ENCODE measurements around the gene OR8D4.
"Not testable (repeated sequence)": the region's sequence is repeated elsewhere in the genome, so short reads cannot be mapped to it uniquely, and the experiment has no call there.

Gene OR8D4

GRCh38 chr11:123901867-123902266, at the start of gene OR8D4:
Gene OR8D4, plus strand, starts transcription at chr11:123902167. Its CDS starts 4,265 bp downstream, at chr11:123906432.
- ATAC-seq: no peak
- DNase-seq: no peak

GRCh38 chr11:123852321-123852720, 49.6 kb upstream of the OR8D4 start:
- ATAC-seq (no peak), DNase-seq (no peak)

DNA sequence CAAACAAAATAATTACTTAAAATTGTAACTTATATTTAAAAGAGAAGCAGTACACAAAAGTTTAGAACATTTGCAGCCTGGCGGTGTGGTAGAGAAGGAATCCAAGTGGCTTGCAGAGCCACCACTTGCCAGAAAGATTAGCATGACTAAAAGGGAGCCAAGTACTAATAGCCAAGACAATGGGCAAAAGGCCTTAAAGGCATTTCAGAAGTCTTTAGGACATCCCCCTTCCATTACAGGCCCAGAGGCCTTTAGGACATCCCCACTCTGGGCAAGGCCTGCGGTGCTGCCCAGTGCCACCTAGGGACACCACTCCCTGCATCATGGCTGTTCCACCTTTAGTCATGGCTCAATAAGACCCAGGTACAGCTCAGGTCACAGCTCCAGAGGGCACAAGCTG, 48.9 kb upstream of the OR8D4 start:
- DNase-seq: no peak
- no peak for ATAC-seq

DNA sequence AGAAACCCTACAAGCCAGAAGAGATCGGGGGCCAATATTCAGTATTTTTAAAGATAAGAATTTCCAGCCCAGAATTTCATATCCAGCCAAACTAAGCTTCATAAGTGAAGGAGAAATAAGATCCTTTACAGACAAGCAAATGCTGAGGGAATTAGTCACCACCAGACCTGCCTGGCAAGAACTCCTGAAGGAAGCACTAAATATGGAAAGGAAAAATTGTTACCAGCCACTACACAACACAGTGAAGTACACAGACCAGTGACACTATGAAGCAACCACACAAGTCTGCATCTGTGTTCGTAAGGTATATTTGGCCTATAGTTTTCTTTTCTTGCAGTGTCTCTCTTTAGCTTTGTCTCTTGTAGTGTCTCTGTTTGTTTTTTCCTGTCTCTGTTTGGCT, 45.5 kb upstream of the OR8D4 start:
- DNase-seq (no peak), ATAC-seq (no peak)

DNA sequence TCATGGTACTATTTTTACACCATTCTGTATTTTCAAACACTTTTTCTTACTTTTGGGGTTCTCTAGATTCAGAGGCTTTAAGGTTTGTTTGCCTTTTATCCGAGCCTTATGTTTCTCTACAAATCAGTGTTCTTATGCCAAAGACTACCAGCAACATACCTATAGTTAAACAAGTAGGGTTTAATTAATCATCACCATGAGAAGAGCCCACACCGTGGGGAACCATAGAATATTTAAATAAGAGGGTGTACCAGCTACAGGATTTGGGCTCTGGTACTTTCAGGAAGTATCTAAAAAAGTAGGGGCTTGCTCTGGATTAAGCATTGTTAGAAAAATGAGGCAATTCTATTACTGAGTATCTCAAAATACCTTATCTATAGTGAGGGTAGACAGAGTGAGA, 42.2 kb upstream of the OR8D4 start:
- ATAC-seq (no peak), DNase-seq (no peak)

DNA sequence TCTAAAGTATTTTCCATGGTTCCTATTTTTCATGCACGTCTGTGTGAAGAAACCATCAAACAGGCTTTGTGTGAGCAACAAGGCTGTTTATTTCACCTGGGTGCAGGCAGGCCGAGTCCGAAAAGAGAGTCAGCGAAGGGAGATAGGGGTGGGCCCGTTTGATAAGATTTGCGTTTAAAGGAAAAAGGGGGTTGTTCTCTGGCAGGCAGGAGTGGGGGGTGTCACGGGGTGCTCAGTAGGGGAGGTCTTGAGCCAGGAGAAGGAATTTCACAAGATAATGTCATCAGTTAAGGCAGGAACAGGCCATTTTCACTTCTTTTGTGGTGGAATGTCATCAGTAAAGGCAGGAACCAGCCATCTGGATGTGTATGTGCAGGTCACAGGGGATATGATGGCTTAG, 36.7 kb upstream of the OR8D4 start:
- not testable (repeated sequence) for ATAC-seq, DNase-seq

DNA sequence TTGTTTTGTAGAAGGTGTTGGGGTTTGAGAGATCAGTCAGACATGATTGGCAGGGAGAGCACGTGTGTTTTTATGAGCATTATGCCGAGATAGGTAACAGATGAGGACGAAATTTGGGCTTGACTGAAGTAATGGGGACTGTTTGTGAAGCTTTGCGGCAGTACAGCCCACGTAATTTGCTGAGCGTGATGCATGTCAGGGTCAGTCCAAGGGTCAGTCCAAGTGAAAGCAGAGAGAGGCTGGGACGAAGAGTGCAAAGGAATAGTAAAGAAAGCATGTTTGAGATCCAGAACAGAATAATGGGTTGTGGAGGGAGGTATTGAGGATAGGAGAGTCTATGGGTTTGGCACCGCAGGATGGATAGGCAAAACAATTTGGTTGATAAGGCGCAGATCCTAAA, 34.2 kb upstream of the OR8D4 start:
- DNase-seq, ATAC-seq: not testable (repeated sequence)

DNA sequence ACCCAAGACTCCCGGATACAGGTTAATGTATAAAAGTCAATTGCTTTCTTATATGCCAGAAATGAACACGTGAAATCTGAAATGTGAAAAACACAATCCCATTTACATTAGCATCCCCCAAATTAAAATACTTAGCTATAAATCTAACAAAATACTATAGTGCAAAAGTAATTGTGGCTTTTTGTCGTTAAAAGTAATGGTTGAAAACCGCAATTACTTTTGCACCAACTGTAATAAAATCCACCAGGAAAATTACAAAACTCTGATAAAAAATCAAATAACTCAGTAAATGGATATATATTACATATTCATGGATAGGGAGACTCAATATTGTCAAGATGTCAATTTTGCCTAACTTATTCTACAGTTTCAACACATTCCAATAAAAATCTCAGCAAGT, 21.1 kb upstream of the OR8D4 start:
- ATAC-seq (no peak), DNase-seq (no peak)

- no peak for DNase-seq
- ATAC-seq: no peak
These were observed 16.4 kb upstream of the OR8D4 start, which contains the start of gene TMEM225 for GRCh38 chr11:123885570-123885969. Gene TMEM225, minus strand, starts transcription at chr11:123885670. Its CDS starts 245 bp downstream, at chr11:123885425.

DNA sequence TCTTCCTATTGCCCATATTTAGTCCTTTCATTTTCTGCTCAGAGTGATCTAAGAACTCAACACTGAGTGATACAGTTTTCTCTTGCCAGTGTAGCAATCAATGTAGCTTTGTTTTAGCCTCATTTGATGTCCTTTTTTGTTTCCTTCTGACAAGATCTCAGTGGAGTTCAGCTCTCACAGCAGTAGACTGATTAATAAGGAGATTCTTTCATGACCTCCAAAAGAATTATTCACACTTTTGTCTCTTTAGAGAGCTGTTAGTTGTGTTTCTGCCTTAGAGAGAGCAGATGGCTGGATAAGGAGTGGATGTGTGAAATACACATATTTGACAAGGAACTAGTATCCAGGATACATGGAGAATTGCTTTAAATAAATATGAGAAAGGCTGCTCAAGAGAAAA, 9.9 kb upstream of the OR8D4 start:
- DNase-seq (no peak), ATAC-seq (no peak)

DNA sequence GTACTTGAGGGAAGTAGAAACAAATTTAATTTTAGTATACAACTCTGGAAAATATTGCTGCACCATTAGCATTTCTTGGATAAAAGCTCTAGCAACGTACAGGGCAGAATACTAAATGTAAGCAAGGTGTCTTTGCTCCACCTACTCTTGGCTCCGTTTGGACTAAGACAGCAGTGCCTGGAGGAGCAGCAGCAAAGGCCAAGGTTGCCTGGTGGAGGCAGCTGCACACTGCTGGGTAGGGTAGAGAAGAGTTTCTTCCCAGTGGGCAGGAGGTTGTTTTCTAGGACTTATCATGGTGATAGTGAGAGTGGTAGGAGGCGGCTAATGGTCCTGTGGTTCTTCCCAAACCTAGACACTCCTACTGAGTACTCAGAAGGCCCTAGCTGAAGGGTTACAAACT, 2.2 kb upstream of the OR8D4 start:
- no peak for DNase-seq
- no peak for ATAC-seq

- ATAC-seq (no peak), DNase-seq (no peak)
These were observed 2.0 kb downstream of the OR8D4 start for GRCh38 chr11:123903932-123904331.

- DNase-seq (no peak), ATAC-seq (no peak)
These were observed 3.0 kb downstream of the OR8D4 start for GRCh38 chr11:123904932-123905331.

DNA sequence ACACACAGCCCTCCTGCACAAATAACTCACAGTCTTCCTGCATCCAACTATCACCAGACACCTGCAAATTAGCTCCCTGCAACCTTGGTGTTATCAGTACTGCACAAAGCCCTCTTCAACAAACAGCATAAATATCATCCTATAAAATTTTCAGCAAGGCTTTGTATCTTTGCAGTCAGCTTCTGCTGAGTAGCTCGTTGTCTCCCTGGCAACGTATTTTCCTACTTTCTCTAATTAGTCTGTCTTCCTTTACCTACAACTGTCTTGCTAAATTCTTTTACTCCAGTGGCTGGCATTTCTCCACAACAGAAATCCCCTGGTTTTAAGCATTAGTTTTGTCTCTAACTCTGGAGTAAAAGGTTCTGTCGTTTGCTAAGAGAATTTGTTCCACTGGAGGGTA, 3.9 kb downstream of the OR8D4 start:
- no peak for ATAC-seq
- DNase-seq: no peak

GRCh38 chr11:123920943-123921342, 19.0 kb downstream of the OR8D4 start:
- DNase-seq: no peak
- no peak for ATAC-seq

DNA sequence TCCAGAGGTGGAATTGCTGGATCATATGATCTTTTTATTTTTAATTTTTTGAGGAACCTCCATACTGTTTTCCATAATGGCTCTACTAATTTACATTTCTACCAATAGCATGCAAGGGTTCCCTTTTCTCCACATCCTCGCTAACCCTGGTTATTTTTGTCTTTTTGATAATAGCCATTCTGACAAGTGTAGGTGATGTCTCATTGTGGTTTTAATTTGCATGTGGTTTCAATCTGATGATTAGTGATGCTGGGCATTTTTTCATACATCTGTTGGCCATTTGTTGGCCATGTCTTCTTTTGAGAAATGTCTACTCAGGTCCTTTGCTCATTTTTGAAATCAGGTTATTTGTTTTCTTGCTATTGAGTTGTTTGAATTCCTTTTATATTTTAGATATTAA, 22.1 kb downstream of the OR8D4 start:
- no peak for ATAC-seq
- no peak for DNase-seq

- ATAC-seq: no peak
- DNase-seq: no peak
These were observed 37.4 kb downstream of the OR8D4 start, which contains the start of gene OR4D5 for GRCh38 chr11:123939317-123939716. Gene OR4D5, plus strand, starts transcription at chr11:123939617. Its CDS starts 0 bp downstream, at chr11:123939617.

GRCh38 chr11:123942413-123942812, 40.4 kb downstream of the OR8D4 start:
- no peak for ATAC-seq
- no peak for DNase-seq

DNA sequence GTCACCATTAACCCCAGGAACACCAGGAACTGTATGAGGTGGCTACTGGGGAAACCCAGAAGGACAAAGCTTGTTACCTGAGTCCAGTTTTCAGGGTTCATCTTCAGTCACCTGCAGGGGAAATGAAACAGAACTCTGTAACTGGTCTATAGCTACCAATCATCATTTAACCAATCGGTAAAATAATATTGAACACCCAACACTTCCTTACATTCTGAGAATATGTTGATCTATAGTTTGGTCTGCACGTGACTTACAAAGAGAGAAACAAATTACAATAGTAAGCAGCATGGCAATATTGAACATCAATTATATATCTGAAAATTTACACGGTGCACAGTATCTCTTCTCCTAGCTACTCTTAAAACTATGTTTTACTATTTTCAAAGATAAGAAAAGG, 41.8 kb downstream of the OR8D4 start, which contains the start of gene OR6T1:
OR6T1 (minus strand) TSS at position 101 of the 400 bp plus-strand sequence; CDS start at position 101, 0 bp downstream.
- ATAC-seq (no peak), DNase-seq (no peak)

- ATAC-seq: no peak
- DNase-seq: no peak
These were observed 43.2 kb downstream of the OR8D4 start for GRCh38 chr11:123945132-123945531.

DNA sequence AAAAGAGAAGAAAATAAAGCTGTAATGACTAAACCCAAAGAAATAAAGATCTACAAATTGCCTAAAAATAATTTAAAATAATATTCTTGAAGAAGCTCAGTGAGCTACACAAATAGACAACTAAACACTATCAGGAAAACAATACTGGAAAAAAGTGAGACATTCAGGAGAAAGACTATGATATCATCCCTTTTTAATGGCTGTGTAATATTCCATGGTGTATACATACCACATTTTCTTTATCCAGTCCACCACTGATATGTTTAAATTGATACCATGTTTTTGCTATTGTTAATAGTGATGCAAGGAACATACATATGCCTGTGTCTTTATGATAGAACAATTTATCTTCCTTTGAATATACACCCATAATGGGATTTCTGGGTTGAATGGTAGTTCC, 54.8 kb downstream of the OR8D4 start:
- ATAC-seq (no peak), DNase-seq (no peak)

Measured in stimulated activated naive CD8-positive, alpha-beta T cell treated with anti-CD3 and anti-CD28 coated beads, Interleukin-15, Interleukin-2, amounts not matched to agents 100 U/mL and 50 U/mL, for 24 hours (primary cell).